HCT116 (cell line): Measurements from ENCODE around the gene CCDC3. TPM values are rescaled to one million over a fixed set of nuclear protein-coding genes. Genes with fewer than 3 reads are reported as not detected.

Experiments
- ATAC-seq: fragments of 200-7000 bp; cut with Tn5 transposase; 2 replicates; pipeline ENCODE4 v1.9.1; 2020; ENCODE audit warnings: mild to moderate bottlenecking, moderate library complexity
- BruUV-seq: library from RNA; stranded (reverse); fragments of 400-500 nt; replicated peaks from 2 replicates; lab custom pipeline; 2021; lab: Mats Ljungman, UMichigan
- CTCF ChIA-PET: fragments of 300-600 bp; sonication (Branson Sonifier 250); formaldehyde crosslinking; loops from one replicate; lab custom pipeline; 2021; ENCODE audit warnings: antibody characterized with exemption; lab: Charles Lee
- POLR2A ChIA-PET: fragments of 300-600, 350-600 bp; sonication (Branson Sonifier 250); formaldehyde crosslinking; loops from one replicate; lab custom pipeline; 2021; ENCODE audit warnings: antibody characterized with exemption; lab: Charles Lee
- RAD21 ChIA-PET, 2 experiments: fragments of 300-600 bp; sonication (Branson Sonifier 250); formaldehyde crosslinking; loops; one replicate each; lab custom pipeline; 2023; ENCODE audit warnings: low total read pairs in 2 of 2; ENCODE audit not compliant: uncharacterized antibody in 2 of 2, unreplicated experiment in 2 of 2, low non-redundant PET in 1 of 2; lab: Charles Lee
- DNase-seq: peaks from one replicate; pipeline ENCODE4 v3.0.0-alpha.2; 2010; ENCODE audit warnings: low read depth, low spot score
- H2AFZ ChIP-seq: fragments of 200-600 bp; shearing (Covaris generic), sonication (generic); 2 replicates; pipeline ENCODE4 v1.6.1; 2017; ENCODE audit warnings: low read depth, mixed run types, mixed read lengths, antibody characterized with exemption, low read length; ENCODE audit not compliant: poor library complexity, severe bottlenecking
- H3K27ac ChIP-seq: 2 replicates; pipeline ENCODE4 v1.5.1; 2012; ENCODE audit warnings: low read depth, low read length
- H3K27me3 ChIP-seq: fragments of 200-600 bp; sonication (generic); 2 replicates; pipeline ENCODE4 v1.6.1; 2016; ENCODE audit warnings: mixed run types, low read length, mixed read lengths; ENCODE audit not compliant: insufficient read depth
- H3K36me3 ChIP-seq, 2 experiments: fragments of 200-500 bp in 1 of 2; fragments of 200-600 bp in 1 of 2; sonication (Bioruptor generic) in 1 of 2; sonication (generic) in 1 of 2; 2 replicates each; pipeline versions ENCODE4 v1.5.1 to v1.6.1; 2014 to 2016; ENCODE audit warnings: low read length in 2 of 2, inconsistent platforms in 1 of 2, mixed read lengths in 1 of 2, mixed run types in 1 of 2; ENCODE audit not compliant: insufficient read depth in 2 of 2, control insufficient read depth in 1 of 2
- H3K4me1 ChIP-seq, 2 experiments: fragments of 200-600 bp in 1 of 2; sonication (generic) in 1 of 2; 2 replicates each; pipeline versions ENCODE4 v1.5.1 to v1.6.1; 2012 to 2017; ENCODE audit warnings: low read length in 2 of 2, inconsistent platforms in 1 of 2, mild to moderate bottlenecking in 1 of 2, mixed read lengths in 1 of 2, mixed run types in 1 of 2, moderate library complexity in 1 of 2; ENCODE audit not compliant: insufficient read depth in 2 of 2, control insufficient read depth in 1 of 2
- H3K4me2 ChIP-seq: fragments of 200-600 bp; sonication (generic); 2 replicates; pipeline ENCODE4 v1.6.1; 2017; ENCODE audit warnings: mixed run types, low read length, mixed read lengths
- H3K4me3 ChIP-seq, 2 experiments: fragments of 200-600 bp in 1 of 2; sonication (generic) in 1 of 2; replicated peaks in 1 of 2; 2 replicates each; pipeline ENCODE4 v1.5.1; 2011 to 2016; ENCODE audit warnings: low read length in 2 of 2, control low read depth in 1 of 2, low read depth in 1 of 2, mild to moderate bottlenecking in 1 of 2, mixed read lengths in 1 of 2, mixed run types in 1 of 2
- H3K79me2 ChIP-seq: fragments of 200-600 bp; sonication (generic); 2 replicates; pipeline ENCODE4 v1.6.1; 2017; ENCODE audit warnings: mild to moderate bottlenecking, mixed run types, low read length, moderate library complexity, mixed read lengths; ENCODE audit not compliant: insufficient read depth
- H3K9ac ChIP-seq: fragments of 200-600 bp; sonication (generic); 2 replicates; pipeline ENCODE4 v1.6.1; 2016; ENCODE audit warnings: low read length, mixed read lengths
- H3K9me2 ChIP-seq: fragments of 200-600 bp; sonication (generic), shearing (Covaris generic); 2 replicates; pipeline ENCODE4 v1.6.1; 2017; ENCODE audit warnings: mixed run types, mild to moderate bottlenecking, moderate library complexity; ENCODE audit not compliant: insufficient read depth
- H3K9me3 ChIP-seq, 2 experiments: fragments of 200-500 bp in 1 of 2; fragments of 200-600 bp in 1 of 2; sonication (Bioruptor generic) in 1 of 2; sonication (generic) in 1 of 2; 2 replicates each; pipeline ENCODE4 v1.6.1; 2014 to 2017; ENCODE audit warnings: low read length in 2 of 2, mixed read lengths in 2 of 2, inconsistent platforms in 1 of 2, low read depth in 1 of 2, mild to moderate bottlenecking in 1 of 2, mixed run types in 1 of 2, moderate library complexity in 1 of 2; ENCODE audit not compliant: control insufficient read depth in 1 of 2, insufficient read depth in 1 of 2
- H4K20me1 ChIP-seq: fragments of 200-600 bp; sonication (generic), shearing (Covaris generic); 2 replicates; pipeline ENCODE4 v1.6.1; 2017; ENCODE audit warnings: mixed run types, mild to moderate bottlenecking, moderate library complexity; ENCODE audit not compliant: insufficient read depth
- CBX3 ChIP-seq: IDR thresholded peaks from 2 replicates; pipeline ENCODE4 v1.6.1; 2012; ENCODE audit warnings: low read depth
- CEBPB ChIP-seq: IDR thresholded peaks from 2 replicates; pipeline ENCODE4 v1.6.1; 2012; ENCODE audit warnings: low read depth
- EZH2phosphoT487 ChIP-seq: fragments of 200-600 bp; IDR thresholded peaks from 2 replicates; pipeline ENCODE4 v1.6.1; 2018; ENCODE audit warnings: antibody characterized with exemption, borderline replicate concordance
- JUND ChIP-seq: IDR thresholded peaks from 2 replicates; pipeline ENCODE4 v1.6.1; 2012
- SIN3A ChIP-seq: IDR thresholded peaks from 2 replicates; pipeline ENCODE4 v1.6.1; 2012; ENCODE audit warnings: low read depth
- SP1 ChIP-seq: IDR thresholded peaks from 2 replicates; pipeline ENCODE4 v1.6.1; 2012; ENCODE audit warnings: low read depth
- TCF7L2 ChIP-seq: IDR thresholded peaks from 2 replicates; pipeline ENCODE4 v1.7.0; 2011; ENCODE audit warnings: borderline replicate concordance, inconsistent platforms; ENCODE audit not compliant: insufficient read depth, insufficient read length; ENCODE audit errors: extremely low read depth
- YY1 ChIP-seq: IDR thresholded peaks from 2 replicates; pipeline ENCODE4 v1.6.1; 2011; ENCODE audit warnings: low read length, low read depth, moderate library complexity, mild to moderate bottlenecking; ENCODE audit not compliant: insufficient replicate concordance; ENCODE audit errors: extremely low read depth
- ZFX ChIP-seq: fragments of 450-650 bp; IDR thresholded peaks from 2 replicates; pipeline ENCODE4 v1.6.1; 2017
- ZNF274 ChIP-seq: fragments of 200-500 bp; sonication (Bioruptor generic); IDR thresholded peaks from 2 replicates; pipeline ENCODE4 v1.6.1; 2014; ENCODE audit warnings: mild to moderate bottlenecking, low read depth, low read length, inconsistent platforms
- intact Hi-C: fragments of 100-400 bp; cut with micrococcal nuclease; formaldehyde crosslinking; loops from 2 replicates; pipeline ENCODE4 v1.10.0; 2022
- total RNA-seq: library from RNA; stranded (reverse); gene quantifications from one replicate; pipeline ENCODE4 v1.2.1, GENCODE V29; 2021; ENCODE audit not compliant: unreplicated experiment
- TF ChIP-seq, protein P1 (sequence below): IDR thresholded peaks from 2 replicates; pipeline ENCODE4 v1.6.1; 2012; ENCODE audit warnings: low read depth
- TF ChIP-seq, protein P2 (sequence below): IDR thresholded peaks from 2 replicates; pipeline ENCODE4 v1.6.1; 2011; ENCODE audit warnings: mild to moderate bottlenecking, low read length, moderate library complexity; ENCODE audit not compliant: insufficient replicate concordance; ENCODE audit errors: extremely low read depth
- TF ChIP-seq, protein P3 (sequence below), 3 experiments: fragments of 200-600 bp in 1 of 3; sonication (generic) in 1 of 3; IDR thresholded peaks in 2 of 3; conservative IDR thresholded peaks in 1 of 3; 2 replicates each; pipeline ENCODE4 v1.5.1; 2012 to 2017; ENCODE audit warnings: low read depth in 2 of 3, low read length in 2 of 3, antibody characterized with exemption in 1 of 3, borderline replicate concordance in 1 of 3, control low read depth in 1 of 3, mild to moderate bottlenecking in 1 of 3, mixed read lengths in 1 of 3, mixed run types in 1 of 3, moderate library complexity in 1 of 3; ENCODE audit not compliant: insufficient read depth in 1 of 3
- TF ChIP-seq, protein P4 (sequence below): IDR thresholded peaks from 2 replicates; pipeline ENCODE4 v1.6.1; 2012

CCDC3 gene
- total RNA-seq, 1 experiment from 2014 or later = 10.5 TPM

DNA sequence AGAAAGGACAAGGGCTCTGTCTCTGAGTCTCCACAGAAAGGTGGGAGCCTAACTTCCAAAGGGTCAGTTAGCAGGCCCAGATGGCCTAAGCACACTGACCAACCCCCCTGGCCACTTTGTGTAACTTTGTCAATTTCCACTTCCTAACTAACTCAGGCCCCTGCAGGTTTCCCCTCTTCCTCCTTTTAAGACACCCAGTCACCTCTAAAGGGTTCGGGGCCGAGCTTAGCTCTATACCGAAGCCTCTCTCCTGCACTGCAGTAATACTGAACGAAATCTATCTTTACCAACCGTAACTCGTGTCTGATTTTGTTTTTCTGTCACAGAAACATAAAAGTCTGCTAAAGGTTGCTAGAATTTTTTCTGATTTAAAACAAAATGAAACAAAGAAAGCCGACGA, 44.4 kb downstream of the CCDC3 start:
- no peak for TF ChIP-seq TCF7L2
- TF ChIP-seq CEBPB = no peak
- no peak for TF ChIP-seq JUND
- TF ChIP-seq SIN3A = no peak
- TF ChIP-seq, protein P1, sequence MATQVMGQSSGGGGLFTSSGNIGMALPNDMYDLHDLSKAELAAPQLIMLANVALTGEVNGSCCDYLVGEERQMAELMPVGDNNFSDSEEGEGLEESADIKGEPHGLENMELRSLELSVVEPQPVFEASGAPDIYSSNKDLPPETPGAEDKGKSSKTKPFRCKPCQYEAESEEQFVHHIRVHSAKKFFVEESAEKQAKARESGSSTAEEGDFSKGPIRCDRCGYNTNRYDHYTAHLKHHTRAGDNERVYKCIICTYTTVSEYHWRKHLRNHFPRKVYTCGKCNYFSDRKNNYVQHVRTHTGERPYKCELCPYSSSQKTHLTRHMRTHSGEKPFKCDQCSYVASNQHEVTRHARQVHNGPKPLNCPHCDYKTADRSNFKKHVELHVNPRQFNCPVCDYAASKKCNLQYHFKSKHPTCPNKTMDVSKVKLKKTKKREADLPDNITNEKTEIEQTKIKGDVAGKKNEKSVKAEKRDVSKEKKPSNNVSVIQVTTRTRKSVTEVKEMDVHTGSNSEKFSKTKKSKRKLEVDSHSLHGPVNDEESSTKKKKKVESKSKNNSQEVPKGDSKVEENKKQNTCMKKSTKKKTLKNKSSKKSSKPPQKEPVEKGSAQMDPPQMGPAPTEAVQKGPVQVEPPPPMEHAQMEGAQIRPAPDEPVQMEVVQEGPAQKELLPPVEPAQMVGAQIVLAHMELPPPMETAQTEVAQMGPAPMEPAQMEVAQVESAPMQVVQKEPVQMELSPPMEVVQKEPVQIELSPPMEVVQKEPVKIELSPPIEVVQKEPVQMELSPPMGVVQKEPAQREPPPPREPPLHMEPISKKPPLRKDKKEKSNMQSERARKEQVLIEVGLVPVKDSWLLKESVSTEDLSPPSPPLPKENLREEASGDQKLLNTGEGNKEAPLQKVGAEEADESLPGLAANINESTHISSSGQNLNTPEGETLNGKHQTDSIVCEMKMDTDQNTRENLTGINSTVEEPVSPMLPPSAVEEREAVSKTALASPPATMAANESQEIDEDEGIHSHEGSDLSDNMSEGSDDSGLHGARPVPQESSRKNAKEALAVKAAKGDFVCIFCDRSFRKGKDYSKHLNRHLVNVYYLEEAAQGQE = no peak
- no peak for TF ChIP-seq ZFX
- TF ChIP-seq, protein P2, sequence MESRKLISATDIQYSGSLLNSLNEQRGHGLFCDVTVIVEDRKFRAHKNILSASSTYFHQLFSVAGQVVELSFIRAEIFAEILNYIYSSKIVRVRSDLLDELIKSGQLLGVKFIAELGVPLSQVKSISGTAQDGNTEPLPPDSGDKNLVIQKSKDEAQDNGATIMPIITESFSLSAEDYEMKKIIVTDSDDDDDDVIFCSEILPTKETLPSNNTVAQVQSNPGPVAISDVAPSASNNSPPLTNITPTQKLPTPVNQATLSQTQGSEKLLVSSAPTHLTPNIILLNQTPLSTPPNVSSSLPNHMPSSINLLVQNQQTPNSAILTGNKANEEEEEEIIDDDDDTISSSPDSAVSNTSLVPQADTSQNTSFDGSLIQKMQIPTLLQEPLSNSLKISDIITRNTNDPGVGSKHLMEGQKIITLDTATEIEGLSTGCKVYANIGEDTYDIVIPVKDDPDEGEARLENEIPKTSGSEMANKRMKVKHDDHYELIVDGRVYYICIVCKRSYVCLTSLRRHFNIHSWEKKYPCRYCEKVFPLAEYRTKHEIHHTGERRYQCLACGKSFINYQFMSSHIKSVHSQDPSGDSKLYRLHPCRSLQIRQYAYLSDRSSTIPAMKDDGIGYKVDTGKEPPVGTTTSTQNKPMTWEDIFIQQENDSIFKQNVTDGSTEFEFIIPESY = no peak
- TF ChIP-seq SP1 = no peak
- TF ChIP-seq, protein P3, sequence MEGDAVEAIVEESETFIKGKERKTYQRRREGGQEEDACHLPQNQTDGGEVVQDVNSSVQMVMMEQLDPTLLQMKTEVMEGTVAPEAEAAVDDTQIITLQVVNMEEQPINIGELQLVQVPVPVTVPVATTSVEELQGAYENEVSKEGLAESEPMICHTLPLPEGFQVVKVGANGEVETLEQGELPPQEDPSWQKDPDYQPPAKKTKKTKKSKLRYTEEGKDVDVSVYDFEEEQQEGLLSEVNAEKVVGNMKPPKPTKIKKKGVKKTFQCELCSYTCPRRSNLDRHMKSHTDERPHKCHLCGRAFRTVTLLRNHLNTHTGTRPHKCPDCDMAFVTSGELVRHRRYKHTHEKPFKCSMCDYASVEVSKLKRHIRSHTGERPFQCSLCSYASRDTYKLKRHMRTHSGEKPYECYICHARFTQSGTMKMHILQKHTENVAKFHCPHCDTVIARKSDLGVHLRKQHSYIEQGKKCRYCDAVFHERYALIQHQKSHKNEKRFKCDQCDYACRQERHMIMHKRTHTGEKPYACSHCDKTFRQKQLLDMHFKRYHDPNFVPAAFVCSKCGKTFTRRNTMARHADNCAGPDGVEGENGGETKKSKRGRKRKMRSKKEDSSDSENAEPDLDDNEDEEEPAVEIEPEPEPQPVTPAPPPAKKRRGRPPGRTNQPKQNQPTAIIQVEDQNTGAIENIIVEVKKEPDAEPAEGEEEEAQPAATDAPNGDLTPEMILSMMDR (IDR thresholded peaks at IDR 0.05 in 2 of 3, conservative IDR thresholded peaks at IDR 0.05 in 1 of 3; ENCODE audit: borderline replicate concordance in 1 of 3, insufficient read depth in 1 of 3, low read depth in 2 of 3, low read length in 2 of 3) = no peak
- TF ChIP-seq, protein P4, sequence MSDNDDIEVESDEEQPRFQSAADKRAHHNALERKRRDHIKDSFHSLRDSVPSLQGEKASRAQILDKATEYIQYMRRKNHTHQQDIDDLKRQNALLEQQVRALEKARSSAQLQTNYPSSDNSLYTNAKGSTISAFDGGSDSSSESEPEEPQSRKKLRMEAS = no peak
- no peak for TF ChIP-seq EZH2phosphoT487
- no peak for TF ChIP-seq YY1
- no peak for TF ChIP-seq ZNF274
- TF ChIP-seq CBX3 = no peak
- TF ChIP-seq, all 23 proteins: peak for 0
- no peak overlapping the region for H3K4me3 ChIP-seq
- no peak overlapping the region for H3K4me2 ChIP-seq
- intact Hi-C loops = no loop called here
- no peaks in the 10 kb centered on the region for H3K27me3 ChIP-seq
- ChIA-PET CTCF (no interaction called here), POLR2A (no interaction called here), RAD21 (no interaction called here)
- H4K20me1 ChIP-seq = no peaks in the 10 kb centered on the region
- no peaks in the 10 kb centered on the region for H3K79me2 ChIP-seq
- DNase-seq = no peak
- H3K9me2 ChIP-seq = no peaks in the 10 kb centered on the region
- no peak overlapping the region for H3K9ac ChIP-seq
- H2AFZ ChIP-seq = no peak overlapping the region
- H3K36me3 ChIP-seq = no peaks in the 10 kb centered on the region; a peak in 1 of 4 replicates
- no TSS peak for BruUV-seq
- H3K27ac ChIP-seq = no peak overlapping the region
- no peaks in the 10 kb centered on the region for H3K4me1 ChIP-seq
- no peak for ATAC-seq
- 0 out of 4 replicates have a peak, but pooled peaks cover 0 to 6% of the 10 kb centered on the region in 2 experiments for H3K9me3 ChIP-seq
